ENCODE measurements around the gene AMY2B. TPM values are rescaled to one million over a fixed set of nuclear protein-coding genes. Genes with fewer than 3 reads are reported as not detected.
"Not testable (repeated sequence)": the region's sequence is repeated elsewhere in the genome, so short reads cannot be mapped to it uniquely, and the experiment has no call there.

Gene AMY2B
- total RNA-seq, 4 donors from 2014 or later, result 3.1 to 39.5 (median 4.7) TPM

DNA sequence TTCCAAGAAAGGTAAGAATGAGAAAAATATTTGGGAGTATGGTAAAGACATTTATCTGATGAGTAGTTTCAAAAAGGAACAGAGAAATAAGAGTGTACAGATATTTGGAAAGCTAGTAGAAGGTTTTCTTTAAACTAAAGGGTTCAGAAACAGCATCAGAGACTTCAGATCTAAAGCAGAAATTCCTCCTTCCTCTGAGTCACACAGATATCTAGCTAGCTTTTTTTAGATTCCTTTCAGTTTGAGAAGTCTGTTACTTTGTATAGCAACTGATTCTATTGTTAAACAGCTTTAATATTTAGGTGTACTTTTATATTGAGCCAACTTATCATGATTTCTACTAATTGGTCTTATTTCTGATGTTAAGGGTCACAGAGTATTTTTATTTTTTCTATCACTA, 4.7 kb downstream of the AMY2B start:
- TF ChIP-seq POLR2A (IDR thresholded peaks at IDR 0.05), result no peak
- no peak for TF ChIP-seq CTCF (IDR thresholded peaks at IDR 0.05)
- intact Hi-C loops (cut with DNase I), result no loop called here
- Histone ChIP-seq H3K9me3 (no peaks in the 10 kb centered on the region), H3K27me3 (no peaks in the 10 kb centered on the region), H3K4me1 (no peaks in the 10 kb centered on the region), H3K36me3 (peaks cover 0 to 3% (median 0%) of the 10 kb centered on the region in 3 donors), H3K4me3 (no peak overlapping the region), H3K27ac (no peak overlapping the region)
- DNase-seq, result no peak

DNA sequence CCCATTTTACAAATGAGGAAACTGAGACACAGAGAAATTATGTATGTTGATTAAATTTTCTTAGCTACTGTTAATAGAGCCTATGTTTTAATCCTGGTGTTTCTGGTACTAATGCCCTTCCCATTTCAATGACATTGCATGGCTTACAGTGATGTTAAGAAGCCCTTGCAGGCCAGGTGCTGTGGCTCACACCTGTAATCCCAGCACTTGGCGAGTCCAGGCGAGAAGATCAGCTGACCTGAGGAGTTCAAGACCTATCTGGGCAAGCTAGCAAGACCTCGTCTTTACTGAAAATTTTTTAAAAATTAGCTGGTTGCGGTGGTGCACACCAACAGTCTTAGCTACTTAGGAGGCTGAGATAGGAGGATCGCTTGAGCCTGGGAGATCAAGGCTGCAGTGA, 5.4 kb downstream of the AMY2B start:
- DNase-seq; H3K9me3 ChIP-seq; H3K4me1 ChIP-seq; H3K4me3 ChIP-seq; intact Hi-C loops (cut with DNase I); H3K27me3 ChIP-seq; H3K36me3 ChIP-seq; H3K27ac ChIP-seq: not testable (repeated sequence)
- WGBS, 2 donors, result 65 to 100% methylated on average over 3 of the region's 5 CpGs

DNA sequence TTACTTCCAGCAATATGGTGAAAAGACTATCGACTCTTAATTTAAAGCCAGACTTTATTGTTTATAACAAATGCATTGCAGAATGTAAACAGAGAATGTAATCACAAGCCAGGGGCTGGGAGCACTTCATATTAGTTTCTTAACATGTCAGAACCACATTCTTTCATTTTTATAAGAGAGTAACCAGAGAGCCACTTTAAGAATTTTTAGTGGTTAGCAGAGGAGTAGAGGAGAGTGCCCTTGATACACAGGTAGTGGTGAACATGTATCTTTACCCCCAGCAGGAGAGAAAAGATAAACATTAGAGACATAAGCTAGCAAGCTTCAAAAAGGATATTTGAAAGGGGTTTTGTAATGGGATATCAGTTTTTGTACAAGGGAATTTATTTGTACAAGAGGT, 11.1 kb downstream of the AMY2B start:
- no peaks in the 10 kb centered on the region for H3K27me3 ChIP-seq
- 26 to 33% methylated on average over 1 of the region's 1 CpG for WGBS, 2 donors
- H3K4me1 ChIP-seq, result no peaks in the 10 kb centered on the region
- DNase-seq, result no peak
- no peak overlapping the region for H3K27ac ChIP-seq
- H3K4me3 ChIP-seq, result no peak overlapping the region
- TF ChIP-seq POLR2A (IDR thresholded peaks at IDR 0.05) (no peak), CTCF (IDR thresholded peaks at IDR 0.05) (no peak)
- no peaks in the 10 kb centered on the region for H3K9me3 ChIP-seq
- intact Hi-C loops (cut with DNase I), result no loop called here
- H3K36me3 ChIP-seq, result no peaks in the 10 kb centered on the region

DNA sequence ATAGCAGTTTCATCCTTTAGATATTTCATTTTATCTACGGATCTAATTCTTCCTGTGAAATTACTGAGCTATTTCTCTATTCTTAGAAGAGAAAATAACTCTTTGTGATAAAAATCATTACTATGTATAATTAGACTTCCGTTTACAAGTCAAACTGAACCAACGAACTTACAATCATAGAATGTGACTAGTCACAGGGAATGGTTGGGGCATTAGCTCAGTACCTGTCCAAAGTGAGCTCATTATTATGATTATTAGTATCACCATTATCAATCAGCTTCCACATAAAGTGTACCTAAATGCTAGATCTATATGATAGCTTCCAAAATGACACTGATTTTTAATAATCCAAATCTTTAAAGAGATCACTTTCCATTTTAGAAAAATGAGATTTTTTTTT, 12.5 kb downstream of the AMY2B start:
- intact Hi-C loops (cut with DNase I), result no loop called here
- no peak overlapping the region for H3K4me3 ChIP-seq
- H3K9me3 ChIP-seq, result peaks cover 0 to 3% (median 0%) of the 10 kb centered on the region in 3 donors
- no peak overlapping the region for H3K27ac ChIP-seq
- DNase-seq, result no peak
- WGBS, 2 donors, result 79 to 84% methylated on average over 3 of the region's 3 CpGs
- no peaks in the 10 kb centered on the region for H3K4me1 ChIP-seq
- no peaks in the 10 kb centered on the region for H3K27me3 ChIP-seq
- no peak for TF ChIP-seq POLR2A (IDR thresholded peaks at IDR 0.05)
- TF ChIP-seq CTCF (IDR thresholded peaks at IDR 0.05), result no peak
- H3K36me3 ChIP-seq, result no peaks in the 10 kb centered on the region

- 53 to 70% methylated on average over 2 of the region's 2 CpGs for WGBS, 2 donors
- no peaks in the 10 kb centered on the region for H3K27me3 ChIP-seq
Observed at GRCh38 chr1:103584537-103584936, 13.1 kb downstream of the AMY2B start.

GRCh38 chr1:103602740-103603139, 31.4 kb downstream of the AMY2B start:
- intact Hi-C loops (cut with DNase I); H3K27ac ChIP-seq; H3K4me3 ChIP-seq; H3K36me3 ChIP-seq; H3K4me1 ChIP-seq; H3K27me3 ChIP-seq; DNase-seq; H3K9me3 ChIP-seq: not testable (repeated sequence)
- no CpG with 5 or more reads among the region's 3 CpGs for WGBS, 2 donors

More at GRCh38 chr1:103584537-103584936, 13.1 kb downstream of the AMY2B start:
- Histone ChIP-seq H3K36me3 (no peaks in the 10 kb centered on the region), H3K4me1 (no peaks in the 10 kb centered on the region), H3K27ac (no peak overlapping the region), H3K9me3 (peaks cover 0 to 3% (median 0%) of the 10 kb centered on the region in 3 donors), H3K4me3 (no peak overlapping the region)
- no peak for DNase-seq
- intact Hi-C loops (cut with DNase I), result no loop called here
- no peak for TF ChIP-seq CTCF (IDR thresholded peaks at IDR 0.05)
- no peak for TF ChIP-seq POLR2A (IDR thresholded peaks at IDR 0.05)

Measured in esophagus squamous epithelium (tissue), 5 donors.